Esophagus muscularis mucosa (tissue), 3 donors: ENCODE measurements around the gene BRCA2.

Source experiments
- POLR2A ChIP-seq: fragments of 450-650 bp; IDR thresholded peaks from one replicate; pipeline ENCODE4 v1.6.1; 2017; ENCODE audit warnings: antibody characterized with exemption, moderate library complexity, mild to moderate bottlenecking, low read depth
- POLR2AphosphoS5 ChIP-seq, 2 donors: sonication (generic); formaldehyde crosslinking; IDR thresholded peaks; one replicate each; pipeline ENCODE4 v1.6.1; 2017; ENCODE audit warnings: antibody characterized with exemption in 2 of 2
- TF ChIP-seq, protein P1 (sequence below), 3 experiments: fragments of 200-600 bp in 2 of 3; fragments of 450-650 bp in 1 of 3; sonication (generic) in 2 of 3; IDR thresholded peaks; one replicate each; pipeline ENCODE4 v1.5.1; 2017 to 2019; ENCODE audit warnings: antibody characterized with exemption in 3 of 3, mild to moderate bottlenecking in 2 of 3, moderate library complexity in 1 of 3

DNA sequence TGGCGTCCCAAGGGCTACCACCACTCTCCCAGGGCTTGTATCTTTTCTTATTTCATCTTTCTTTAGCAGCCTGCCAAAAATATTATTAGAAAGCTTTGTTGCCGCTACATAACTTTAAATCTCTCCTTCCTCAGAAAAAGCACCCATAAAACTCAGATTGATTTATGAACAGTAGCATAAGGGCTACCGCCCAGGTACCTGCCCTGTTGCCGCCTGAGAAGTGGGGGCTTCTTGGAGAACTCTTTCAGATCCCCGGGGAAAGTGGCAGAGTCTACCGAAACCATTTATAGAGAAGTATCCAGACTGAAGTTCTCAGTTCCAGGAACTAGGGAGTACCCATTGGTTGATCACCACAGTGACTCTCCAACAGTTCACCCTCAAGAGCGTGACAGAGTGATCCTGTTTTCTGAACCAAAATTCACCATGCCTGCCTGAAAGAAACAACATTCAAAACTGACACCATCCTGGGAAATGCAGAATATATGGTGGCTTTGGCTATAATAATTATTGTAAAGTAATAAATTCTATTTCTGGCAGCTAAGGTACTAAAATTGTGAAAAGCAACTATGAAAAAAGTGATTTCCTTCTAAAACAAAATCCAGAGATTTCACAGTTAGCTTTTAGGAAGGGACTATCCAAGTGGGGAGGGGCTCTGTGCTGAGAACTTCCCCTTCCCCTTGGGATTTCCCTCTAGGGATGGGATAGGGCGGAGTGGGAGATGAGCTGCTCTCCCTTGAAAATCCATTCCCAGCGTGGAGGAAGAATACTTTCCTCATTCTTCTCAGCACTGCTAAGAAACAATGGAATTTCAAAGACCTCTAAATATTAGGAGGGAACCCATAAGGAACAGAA is 113.5 kb downstream of the BRCA2 start:
- TF ChIP-seq, protein P1, sequence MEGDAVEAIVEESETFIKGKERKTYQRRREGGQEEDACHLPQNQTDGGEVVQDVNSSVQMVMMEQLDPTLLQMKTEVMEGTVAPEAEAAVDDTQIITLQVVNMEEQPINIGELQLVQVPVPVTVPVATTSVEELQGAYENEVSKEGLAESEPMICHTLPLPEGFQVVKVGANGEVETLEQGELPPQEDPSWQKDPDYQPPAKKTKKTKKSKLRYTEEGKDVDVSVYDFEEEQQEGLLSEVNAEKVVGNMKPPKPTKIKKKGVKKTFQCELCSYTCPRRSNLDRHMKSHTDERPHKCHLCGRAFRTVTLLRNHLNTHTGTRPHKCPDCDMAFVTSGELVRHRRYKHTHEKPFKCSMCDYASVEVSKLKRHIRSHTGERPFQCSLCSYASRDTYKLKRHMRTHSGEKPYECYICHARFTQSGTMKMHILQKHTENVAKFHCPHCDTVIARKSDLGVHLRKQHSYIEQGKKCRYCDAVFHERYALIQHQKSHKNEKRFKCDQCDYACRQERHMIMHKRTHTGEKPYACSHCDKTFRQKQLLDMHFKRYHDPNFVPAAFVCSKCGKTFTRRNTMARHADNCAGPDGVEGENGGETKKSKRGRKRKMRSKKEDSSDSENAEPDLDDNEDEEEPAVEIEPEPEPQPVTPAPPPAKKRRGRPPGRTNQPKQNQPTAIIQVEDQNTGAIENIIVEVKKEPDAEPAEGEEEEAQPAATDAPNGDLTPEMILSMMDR (IDR thresholded peaks at IDR 0.05) = no peak
- no peak for TF ChIP-seq POLR2A
- TF ChIP-seq POLR2AphosphoS5 (IDR thresholded peaks at IDR 0.05) = no peak
